SK-MEL-5 (cell line): ENCODE measurements around the gene ANK2. TPM values are rescaled to one million over a fixed set of nuclear protein-coding genes. Genes with fewer than 3 reads are reported as not detected.
"Not testable (repeated sequence)": the region's sequence is repeated elsewhere in the genome, so short reads cannot be mapped to it uniquely, and the experiment has no call there.

Source experiments
- DNase-seq: peaks from one replicate; pipeline ENCODE4 v3.0.0-alpha.2; 2016; ENCODE audit warnings: low read depth, low spot score
- in situ Hi-C: cut with HindIII; loops from 2 replicates; pipeline ENCODE4 v1.10.0; 2016; ENCODE audit warnings: low sequenced_read_pairs, high pct_unique_total_duplicates, low pct_unique_long_range_greater_than_20kb
- total RNA-seq: library from RNA; depleted of rRNA; stranded (reverse); fragments of >200 nt; shearing (Covaris generic); gene quantifications from 2 replicates; pipeline ENCODE4 v1.2.3, GENCODE V29; 2014

ANK2 gene
- total RNA-seq, 1 experiment from 2014 or later = 91.1 TPM

- peak; percentile 37 for DNase-seq
Observed at GRCh38 chr4:113162089-113162488, 112.6 kb downstream of the ANK2 start.

GRCh38 chr4:113169368-113169767 lies 119.9 kb downstream of the ANK2 start:
- DNase-seq = no peak
- in situ Hi-C loops = no loop called here

More at GRCh38 chr4:113162089-113162488, 112.6 kb downstream of the ANK2 start:
- in situ Hi-C loops = no loop called here

DNA sequence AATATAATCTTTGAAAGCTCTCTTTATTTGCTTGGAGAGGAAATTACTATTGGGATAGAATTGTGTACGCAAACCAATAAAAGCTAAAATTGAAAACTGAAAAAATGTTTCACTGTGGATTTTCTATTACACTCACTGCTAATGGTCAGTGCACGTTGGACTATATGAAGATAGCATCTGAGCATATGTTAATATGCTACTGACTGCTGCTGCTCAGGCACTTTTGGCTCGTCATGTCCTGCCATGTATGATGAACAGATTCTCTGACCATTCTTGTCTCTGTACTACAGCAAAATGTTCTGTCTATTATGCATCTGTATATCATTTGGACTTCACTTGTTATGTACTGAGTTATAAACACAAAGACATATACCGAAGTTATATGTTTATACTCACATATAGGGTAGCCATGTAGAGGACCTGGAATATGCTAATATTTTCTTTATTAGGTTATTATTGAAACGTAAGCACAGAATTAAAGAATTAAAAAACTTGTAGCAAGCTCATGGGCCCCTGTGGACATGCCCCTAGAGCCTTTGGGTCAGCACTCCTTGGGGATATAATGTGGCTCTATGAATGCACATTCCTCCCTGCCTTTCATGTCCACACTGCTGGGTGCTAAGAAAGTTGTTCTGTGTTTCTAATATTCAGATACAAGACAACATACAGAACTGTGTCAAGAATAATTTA lies 120.8 kb downstream of the ANK2 start:
- in situ Hi-C loops = no loop called here
- no peak for DNase-seq

- in situ Hi-C loops = no loop called here
- no peak for DNase-seq
Observed at GRCh38 chr4:113170805-113171468, 121.5 kb downstream of the ANK2 start.

GRCh38 chr4:113173126-113173792 lies 123.8 kb downstream of the ANK2 start:
- DNase-seq = no peak
- in situ Hi-C loops = no loop called here

DNA sequence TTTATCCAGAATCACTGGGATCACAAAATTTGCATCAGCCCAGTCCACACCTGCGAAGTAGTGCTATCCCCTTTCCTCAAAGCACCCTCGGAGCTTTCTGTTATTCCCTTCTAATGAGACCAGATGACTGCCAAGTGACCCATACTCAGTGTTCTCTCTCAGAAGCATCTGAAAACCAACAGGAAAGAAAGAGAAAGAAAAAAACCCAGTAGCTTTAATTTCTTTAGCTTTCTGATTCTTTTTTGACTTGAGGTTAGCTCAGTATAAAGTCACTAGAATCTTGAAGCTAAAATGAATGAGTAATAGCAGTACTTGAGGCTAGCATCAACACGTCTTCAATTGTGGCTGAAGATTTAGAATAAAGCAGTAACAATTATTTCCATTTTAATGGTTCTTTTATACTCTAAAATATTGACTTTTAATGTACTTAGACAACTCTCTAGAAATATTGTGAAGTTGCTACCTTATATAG lies 124.4 kb downstream of the ANK2 start:
- in situ Hi-C loops = no loop called here

GRCh38 chr4:113179091-113179490 lies 129.6 kb downstream of the ANK2 start:
- in situ Hi-C loops = no loop called here
- no peak for DNase-seq

More for the DNA sequence above, 124.4 kb downstream of the ANK2 start:
- DNase-seq = no peak

DNA sequence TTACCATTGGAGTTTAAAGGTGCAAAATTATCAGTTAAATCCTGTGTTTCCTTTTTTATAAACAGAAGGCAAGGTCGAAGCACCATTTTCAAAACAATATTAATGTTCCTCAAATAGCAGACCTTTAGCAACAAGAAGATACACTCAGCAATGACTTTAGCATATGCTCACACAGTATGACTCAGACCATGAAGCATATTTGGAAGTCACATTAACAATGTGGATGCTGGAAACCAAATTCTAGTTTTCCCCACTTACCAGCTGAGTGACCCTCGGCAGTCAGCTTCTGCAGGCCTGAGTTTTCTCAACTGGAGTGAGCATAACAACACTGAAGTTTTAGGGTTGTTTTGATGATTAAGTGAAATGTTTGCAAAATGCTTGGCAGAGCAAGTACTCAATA lies 130.5 kb downstream of the ANK2 start:
- in situ Hi-C loops = no loop called here
- no peak for DNase-seq

DNA sequence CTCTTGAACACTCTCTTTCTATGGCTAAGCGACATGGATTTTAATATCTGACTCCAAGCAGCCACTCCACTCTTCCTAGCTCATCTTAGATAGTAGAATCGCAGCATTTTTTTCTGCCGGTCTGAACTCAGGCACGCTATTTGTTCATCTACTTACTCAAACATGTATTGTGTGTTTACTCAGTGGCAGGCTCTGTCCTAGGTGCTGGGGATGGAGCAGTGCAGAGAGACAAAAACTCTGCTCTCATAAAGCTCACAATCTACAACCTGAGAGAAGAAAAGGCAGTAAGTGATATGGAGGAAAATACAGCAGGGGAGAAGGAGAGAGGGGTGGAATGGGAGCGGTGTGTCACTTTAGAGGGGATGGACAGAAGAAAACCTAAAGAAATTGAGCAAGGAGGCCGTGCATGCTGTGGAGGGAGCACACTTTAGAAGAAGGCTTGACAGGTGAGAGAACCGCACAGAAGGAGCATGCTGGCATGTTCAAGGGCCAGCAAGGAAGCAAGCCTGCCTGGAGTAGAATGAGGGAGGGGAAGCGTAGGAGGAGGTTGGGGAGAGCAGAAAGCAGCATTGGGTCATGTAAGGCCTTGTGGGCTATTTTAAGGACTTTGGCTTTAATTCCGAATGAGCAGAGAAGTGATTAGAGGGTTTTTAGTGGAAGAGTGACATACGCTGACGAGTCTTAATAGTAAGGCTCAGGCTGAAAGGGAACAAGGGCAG lies 132.0 kb downstream of the ANK2 start:
- no peak for DNase-seq
- in situ Hi-C loops = no loop called here

DNA sequence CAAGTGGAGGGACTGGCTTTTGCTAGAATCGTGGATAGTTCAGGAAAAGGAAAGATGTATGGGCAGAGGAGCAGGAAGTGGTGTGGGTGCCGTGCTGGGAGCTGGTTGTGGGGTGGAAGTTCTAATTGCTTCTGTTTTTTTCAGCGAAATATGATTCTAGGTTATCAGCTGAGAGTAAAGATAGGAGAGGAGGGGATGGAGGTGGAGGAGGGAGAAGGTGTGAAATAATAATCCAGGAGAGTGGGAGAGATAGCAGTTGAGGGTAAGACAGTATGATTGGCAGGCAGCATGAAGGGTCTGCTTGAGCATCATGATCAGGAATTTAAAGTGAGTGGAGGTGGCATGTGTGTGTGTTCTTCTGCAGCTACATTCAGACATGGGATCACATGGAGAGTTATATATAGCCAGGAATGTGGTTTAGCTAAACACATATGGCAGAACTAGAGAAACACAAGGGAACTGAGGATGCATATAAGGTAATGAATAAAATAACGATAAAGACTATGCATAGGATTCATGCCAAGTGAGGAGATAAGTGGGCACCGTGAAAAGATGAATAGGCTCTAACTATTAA lies 133.7 kb downstream of the ANK2 start:
- in situ Hi-C loops = no loop called here
- no peak for DNase-seq

DNA sequence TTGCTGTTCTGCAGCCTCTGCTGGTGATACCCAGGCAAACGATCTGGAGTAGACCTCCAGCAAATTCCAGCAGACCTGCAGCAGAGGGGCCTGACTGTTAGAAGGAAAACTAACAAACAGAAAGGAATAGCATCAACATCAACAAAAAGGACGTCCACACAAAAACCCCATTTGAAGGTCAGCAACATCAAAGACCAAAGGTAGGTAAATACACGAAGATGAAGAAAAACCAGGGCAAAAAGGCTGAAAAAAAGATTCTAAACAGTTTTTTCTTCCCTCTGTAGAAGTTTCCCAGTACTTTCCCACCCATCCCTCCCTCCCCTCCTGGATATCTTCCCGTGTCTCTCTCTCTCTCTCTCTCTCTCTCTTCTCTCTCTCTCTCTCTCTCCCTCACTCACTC lies 136.8 kb downstream of the ANK2 start:
- in situ Hi-C loops, DNase-seq: not testable (repeated sequence)

- in situ Hi-C loops = no loop called here
- no peak for DNase-seq
Observed at GRCh38 chr4:113186913-113187312, 137.5 kb downstream of the ANK2 start.

- in situ Hi-C loops = no loop called here
- no peak for DNase-seq
Observed at GRCh38 chr4:113187358-113187757, 137.9 kb downstream of the ANK2 start.

- DNase-seq = no peak
- in situ Hi-C loops = no loop called here
Observed at GRCh38 chr4:113189546-113189945, 140.1 kb downstream of the ANK2 start.

- DNase-seq = no peak
Observed at GRCh38 chr4:113209153-113209552, 159.7 kb downstream of the ANK2 start.

DNA sequence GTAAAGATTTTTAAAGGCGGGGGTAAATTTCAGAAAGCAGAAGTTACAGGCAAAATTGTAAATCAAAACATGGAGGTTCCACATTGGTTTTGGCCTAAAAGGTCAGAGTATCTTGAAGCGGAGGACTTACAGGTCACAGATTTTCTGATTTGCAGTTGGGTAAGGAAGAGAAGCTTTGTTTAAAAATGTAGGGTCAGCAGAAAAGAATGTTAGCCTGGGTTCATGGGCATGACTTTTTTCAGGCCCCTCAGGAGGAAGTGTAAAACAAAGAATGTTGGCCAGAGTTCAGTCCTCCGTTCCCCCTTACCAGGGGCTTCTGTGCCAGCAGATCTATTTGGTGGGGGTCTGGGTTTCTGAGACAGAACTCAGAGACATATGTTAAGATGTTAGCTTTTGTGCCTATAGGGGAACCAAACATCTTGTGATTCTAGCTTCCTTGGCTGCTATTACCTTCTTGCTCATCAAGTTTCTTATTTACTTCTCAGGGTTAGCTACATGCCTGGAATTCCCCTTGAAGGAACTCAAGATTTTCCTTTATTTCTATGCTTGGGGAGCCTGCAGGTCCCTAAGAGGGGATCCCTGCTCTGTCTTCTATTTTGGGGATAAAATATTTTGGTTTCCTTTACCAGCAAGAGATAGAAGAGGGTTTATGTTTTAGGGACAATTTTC lies 160.3 kb downstream of the ANK2 start:
- in situ Hi-C loops = no loop called here
- DNase-seq = no peak

More at GRCh38 chr4:113209153-113209552, 159.7 kb downstream of the ANK2 start:
- in situ Hi-C loops = no loop called here

- no peak for DNase-seq
- in situ Hi-C loops = no loop called here
Observed at GRCh38 chr4:113212613-113213012, 163.2 kb downstream of the ANK2 start.
